ENCODE data around the gene KRT37.
A peak's percentile ranks its signal among the peaks of the same experiment; 100 is the strongest.
"Not testable (repeated sequence)": the region's sequence is repeated elsewhere in the genome, so short reads cannot be mapped to it uniquely, and the experiment has no call there.

Gene KRT37

DNA sequence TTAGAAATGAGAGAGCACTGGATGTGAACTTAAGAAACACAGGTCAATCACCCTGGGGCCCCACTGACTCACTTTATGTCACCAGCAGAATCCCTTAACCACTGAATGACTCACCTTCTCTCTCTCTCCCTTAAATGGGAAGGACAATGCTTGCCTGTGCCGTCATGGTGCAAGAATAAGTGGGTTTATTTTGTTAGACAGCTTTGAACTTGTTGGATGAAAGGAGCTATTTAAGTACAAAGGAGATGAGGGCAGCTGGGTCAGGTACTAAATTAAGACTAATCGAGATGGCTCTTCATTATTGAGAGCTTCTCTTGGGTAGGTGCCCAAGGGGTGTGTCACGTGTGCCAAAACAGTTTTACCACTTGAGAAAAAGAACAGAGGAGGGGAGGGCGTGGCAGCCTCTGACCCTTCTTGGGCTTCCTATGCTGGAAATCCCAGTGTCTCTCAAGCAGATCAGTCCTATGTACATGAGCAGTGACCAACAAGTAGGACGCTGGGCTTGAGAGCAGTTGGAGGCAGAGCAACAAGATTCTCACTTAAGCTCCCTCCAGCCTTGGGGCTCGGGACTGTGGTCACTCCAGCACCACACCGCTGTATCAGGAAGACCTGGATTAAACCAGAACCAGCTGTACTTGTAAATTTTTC lies 20.2 kb downstream of the KRT37 start:
- DNase-seq (ENCODE audit: low spot score), result peak; percentile 87

DNA sequence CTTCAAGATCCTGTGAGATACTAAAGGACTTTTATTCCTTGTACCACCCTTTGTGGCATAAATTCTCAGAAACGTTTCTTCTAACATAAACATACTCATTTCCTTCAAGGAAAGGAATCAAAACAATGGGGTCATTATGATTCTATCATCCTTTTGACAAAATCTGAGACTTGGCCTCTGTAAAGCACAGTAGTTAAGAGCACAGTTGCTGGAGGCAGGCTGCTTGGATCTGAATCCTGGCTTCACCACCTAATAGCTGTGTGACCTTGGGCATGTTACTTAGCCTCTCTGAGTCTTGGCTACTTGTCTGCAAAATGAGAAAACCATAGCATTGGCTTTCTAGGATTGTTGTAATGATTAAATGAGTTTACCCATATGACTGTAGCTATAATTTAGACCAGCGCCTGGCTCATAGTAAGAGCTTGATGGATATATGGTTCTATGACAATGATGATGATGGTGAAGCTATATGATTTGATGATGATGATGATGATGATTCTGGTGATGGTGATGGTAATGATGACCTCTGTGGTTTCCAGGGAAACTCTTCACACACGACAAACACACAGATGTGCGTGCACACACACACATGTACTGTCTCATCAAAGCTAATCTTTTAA lies 20.9 kb downstream of the KRT37 start:
- DNase-seq (ENCODE audit: low spot score), result no peak

DNA sequence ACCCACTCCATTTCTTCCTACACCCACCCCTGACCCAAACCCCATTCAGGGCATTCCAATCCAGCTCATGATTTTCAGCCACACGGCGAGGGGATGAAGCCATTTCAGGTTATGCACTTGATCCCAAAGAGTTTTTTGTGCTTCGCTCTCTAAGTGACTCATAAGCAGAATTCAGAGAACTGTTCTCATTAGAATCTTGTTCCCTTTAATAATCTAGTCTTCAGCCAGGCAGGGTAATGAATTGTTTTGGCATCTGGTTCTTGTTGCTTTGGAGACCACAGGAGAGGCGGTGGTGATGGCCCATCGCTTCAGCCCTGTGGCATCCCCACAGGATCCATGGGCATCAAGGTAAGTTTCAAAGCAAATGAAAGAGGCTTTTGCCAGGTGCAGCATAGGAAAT lies 22.2 kb downstream of the KRT37 start:
- DNase-seq (ENCODE audit: low spot score), result no peak

DNA sequence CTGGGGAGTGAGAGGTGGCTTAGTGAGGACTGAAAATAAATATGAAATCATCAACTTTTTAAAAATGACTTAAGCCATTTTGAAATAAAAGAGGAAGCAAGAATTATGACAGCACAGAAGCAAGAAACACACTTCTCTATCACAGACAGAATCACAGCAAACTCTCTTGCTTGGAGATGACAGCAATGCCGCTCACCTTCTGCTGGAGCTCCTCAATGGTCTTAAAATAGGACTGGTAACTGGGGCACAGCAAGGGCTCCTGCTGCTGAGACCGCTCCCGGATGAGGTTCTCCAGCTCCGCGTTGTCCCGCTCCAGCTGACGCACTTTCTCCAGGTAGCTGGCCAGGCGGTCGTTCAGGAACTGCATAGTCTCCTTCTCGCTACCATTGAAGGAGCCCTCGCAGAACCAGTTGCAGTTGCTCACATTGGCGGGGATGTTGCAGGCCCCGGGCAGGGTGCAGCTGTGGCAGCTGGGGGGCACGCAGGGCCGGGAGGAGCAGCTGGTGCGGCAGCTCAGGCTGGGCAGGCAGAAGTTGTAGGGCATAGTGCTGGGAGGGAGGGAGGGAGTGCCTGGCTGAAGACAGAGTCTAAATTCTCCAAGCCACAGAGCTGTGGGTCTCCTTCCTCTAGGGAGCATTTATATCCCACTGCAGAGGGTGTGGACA lies 27.3 kb downstream of the KRT37 start, which contains the start of gene KRT31:
TSS of gene KRT31 (minus strand) at position 613 of the 665 bp plus-strand sequence. CDS start at position 544, 69 bp downstream.
- DNase-seq (ENCODE audit: low spot score), result no peak

DNA sequence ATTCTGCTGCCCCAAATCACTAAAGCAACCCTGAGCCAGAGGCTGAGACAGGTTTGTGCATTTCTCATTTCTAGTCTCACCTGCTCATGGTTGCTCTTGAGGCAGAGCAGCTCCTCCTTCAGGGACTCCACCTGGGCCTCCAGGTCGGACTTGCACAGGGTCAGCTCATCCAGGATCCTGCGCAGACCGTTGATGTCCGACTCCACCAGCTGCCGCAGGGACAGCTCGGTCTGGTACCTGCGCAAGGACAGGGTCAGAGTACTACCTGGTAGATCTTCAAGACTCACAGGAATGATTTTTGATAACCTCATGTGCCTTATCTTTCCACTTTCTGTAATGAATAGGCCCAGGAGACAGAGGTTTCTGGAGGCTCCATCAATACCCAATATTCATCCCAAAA lies 28.0 kb downstream of the KRT37 start:
- DNase-seq (ENCODE audit: low spot score), result no peak

DNA sequence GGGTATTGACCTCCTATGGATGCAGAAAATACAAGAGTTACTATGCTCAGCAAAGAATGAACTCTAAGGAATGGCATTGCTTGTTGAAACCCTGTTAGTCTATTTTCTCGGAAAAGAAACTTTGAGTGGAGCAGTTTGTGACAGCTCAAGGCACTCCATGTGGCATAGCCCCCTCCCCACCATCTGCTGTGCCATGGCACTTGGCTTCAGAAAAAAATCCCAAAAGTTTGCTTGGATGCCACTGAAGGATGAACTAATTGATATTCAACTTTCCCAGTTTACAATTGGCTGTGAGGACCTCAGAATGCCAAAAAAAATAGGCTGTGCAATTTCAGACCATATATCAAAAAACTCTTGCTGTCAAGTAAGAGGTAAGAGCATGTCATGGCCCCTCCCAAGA lies 28.8 kb downstream of the KRT37 start:
- no peak for DNase-seq (ENCODE audit: low spot score)

DNA sequence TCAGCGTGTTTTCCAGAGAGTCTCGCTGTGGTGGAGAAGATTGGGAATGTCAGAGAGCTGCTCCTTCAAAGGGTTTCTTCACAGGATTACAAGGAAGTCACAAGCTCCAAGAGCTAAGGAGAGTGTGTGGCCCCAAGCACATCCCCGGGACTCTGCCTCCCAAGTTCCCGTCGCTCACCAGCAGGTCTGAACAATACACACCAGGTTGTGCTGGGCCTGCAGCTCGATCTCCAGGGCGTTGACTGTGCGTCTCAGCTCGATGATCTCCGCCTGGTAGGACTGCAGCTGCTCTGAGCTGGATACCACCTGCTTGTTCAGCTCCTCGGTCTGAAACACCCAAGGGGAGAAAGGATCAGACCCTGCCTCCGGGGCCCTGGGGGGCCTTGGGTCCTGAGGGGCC lies 29.3 kb downstream of the KRT37 start:
- DNase-seq (ENCODE audit: low spot score), result not testable (repeated sequence)

DNA sequence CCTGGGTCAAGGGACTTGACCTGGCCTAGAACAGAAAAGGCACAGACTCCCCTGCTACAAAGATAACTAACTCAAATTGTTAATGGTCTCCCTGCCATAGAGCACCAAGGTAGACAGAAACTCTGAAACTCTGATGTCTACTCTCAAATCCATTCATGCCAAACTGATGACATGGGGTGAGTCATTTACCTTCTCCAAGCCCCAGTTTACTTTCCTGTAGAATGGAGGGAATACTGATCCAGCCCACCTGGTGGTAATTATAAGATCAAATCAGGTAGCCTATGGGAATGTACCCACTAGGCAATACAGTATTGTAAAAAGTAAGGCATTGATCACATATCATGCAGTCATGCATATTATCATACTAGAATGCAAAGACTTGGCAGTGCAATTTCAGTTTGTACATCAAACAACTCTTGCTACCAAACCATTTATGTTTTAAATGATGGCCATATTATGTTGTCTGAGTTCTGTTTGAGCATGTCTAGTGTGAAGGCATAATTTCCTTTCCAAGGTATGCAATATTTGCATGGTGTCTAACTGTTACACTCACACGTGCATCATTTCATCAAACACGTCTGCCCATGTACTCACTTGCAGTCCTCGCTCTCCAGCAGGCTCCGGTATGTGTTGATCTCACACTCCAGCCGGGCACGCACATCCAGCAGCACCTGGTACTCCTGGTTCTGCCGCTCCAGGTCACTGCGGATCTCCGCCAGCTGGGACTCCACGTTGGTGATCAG lies 30.0 kb downstream of the KRT37 start:
- no peak for DNase-seq (ENCODE audit: low spot score)

DNA sequence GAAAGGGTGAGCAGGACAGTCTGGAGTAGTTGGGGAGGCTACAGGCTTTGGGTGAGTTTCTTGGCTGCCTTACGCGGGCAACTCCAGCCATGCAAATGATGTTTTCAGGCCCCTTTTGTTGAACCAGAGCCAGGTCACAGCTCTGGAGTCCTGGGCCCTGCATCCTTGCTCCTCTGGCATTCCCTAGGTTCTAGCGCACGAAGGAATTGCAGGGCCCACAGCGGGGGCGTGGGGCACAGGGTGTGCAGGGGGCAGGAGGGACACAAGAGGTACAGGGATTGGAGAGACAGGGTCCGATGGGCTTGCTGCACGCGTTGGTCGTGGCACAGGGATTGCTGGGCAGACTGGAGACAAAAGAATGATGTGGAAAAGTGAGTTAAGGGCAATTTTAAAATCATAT lies 30.6 kb downstream of the KRT37 start:
- DNase-seq (ENCODE audit: low spot score), result no peak

DNA sequence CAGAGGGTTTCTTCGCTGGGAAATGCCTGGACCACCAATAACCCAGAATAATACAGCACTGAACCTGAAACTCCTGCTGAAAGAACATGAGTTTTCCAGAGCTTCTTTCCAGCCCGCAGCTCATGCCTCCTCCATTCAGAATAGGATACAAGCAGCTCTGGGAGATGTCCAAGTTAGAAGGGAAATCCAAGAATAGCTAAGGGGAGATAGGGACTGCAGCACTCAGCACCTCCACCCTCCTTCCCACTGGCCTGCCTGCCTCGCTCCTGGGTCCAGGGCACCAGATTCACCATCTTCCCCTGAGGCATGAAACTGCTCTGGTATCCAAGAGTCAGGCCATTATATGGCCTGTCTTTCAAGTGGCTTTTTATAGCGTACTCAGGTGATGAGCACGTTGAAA lies 31.1 kb downstream of the KRT37 start:
- no peak for DNase-seq (ENCODE audit: low spot score)

DNA sequence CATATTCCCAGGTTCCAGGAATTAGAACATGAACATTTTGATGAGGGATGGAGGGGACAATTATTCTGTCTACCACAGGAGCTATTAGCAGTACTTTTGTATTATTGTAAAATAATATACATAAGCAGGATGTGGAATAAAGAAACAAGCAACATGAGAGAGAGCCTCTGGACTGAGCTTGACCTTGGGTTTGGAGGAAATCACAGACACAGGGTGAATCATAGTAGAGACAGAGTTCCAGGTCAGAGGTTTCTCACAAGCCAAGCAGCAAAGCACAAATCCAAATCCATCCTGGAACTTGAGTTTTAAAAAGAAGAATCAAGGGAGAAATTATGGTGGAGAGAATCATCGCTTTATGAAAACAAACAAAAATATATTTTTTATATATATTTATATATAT lies 32.1 kb downstream of the KRT37 start:
- peak; percentile 49 for DNase-seq (ENCODE audit: low spot score)

DNA sequence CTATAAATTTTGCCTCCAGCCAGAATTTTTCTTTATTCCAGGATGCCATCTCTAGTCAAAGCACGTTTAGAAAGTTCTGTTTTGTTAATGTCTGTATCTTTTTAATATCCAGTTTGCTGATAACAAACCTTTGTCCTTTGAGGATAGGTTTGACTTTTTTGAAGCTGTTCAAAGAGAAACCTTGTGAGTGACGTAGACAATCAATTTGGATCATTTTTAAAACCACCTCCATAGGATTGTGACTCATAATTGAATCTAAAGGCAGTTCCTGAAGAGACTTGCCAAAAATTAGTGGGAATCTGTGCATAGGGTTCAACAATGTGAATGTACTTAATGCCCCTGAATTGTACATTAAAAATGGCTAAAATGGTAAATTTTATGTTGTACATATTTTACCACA lies 32.9 kb downstream of the KRT37 start:
- no peak for DNase-seq (ENCODE audit: low spot score)

DNA sequence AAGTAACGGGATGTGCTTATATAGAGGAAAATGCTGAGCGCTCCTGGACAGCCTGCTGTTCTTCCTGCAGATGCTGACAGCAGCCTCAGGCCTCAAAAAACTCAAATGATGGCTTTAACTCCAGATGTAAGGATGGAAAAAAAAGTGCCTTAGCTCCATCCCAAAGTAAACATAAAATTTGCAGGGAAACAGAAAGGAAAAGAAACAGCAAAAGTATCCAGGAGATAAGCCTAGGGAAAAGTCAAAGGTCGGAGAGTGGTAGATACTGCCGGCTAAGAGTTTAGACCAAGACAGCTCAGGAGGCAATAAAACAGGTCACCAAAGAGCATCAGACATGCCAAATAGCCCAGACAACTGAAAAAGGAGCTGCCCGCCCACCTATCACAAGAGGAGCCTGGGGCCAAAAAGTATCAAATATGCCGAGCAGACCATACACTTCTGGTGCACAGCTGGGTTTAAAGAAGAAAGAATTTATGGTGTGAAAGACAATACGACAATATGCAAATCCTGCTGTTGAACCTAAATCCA lies 33.9 kb downstream of the KRT37 start:
- no peak for DNase-seq (ENCODE audit: low spot score)

DNA sequence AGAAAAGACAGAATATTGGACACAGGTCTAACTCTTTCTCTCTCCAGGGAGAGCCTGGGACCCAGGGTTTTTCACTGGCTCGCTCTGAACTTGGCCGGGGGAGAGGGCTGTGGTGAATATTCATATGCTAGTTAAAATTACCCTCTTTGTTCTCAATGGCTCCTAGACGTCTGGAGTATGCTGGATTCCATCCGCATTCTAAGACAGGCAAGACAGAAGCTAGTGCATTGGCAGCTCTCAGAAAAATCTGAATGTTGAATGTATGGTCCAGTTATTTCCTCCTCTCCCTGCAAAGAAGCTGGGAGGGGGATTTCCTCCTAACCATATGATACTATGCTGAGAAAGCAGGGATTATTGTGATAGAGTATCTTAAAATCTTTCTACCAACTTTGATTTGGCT lies 36.7 kb downstream of the KRT37 start:
- no peak for DNase-seq (ENCODE audit: low spot score)

DNA sequence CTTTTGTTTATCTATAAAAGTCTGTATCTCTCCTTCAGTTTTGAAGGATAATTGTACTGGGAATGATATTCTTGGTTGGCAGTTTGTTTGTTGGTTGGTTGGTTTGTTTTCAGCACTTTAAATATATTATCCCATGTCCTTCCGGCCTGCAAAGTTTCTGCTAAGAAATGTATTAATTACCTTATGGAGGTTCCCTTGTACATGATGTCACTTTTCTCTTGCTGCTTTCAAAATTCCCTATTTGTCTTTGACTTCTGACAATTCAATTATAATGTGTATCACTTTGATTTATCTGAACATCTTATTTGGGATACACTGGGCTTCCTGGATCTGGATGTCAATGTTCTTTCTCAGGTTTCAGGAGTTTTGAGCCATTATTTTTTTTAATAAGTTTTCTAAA lies 38.2 kb downstream of the KRT37 start:
- DNase-seq (ENCODE audit: low spot score), result no peak

DNA sequence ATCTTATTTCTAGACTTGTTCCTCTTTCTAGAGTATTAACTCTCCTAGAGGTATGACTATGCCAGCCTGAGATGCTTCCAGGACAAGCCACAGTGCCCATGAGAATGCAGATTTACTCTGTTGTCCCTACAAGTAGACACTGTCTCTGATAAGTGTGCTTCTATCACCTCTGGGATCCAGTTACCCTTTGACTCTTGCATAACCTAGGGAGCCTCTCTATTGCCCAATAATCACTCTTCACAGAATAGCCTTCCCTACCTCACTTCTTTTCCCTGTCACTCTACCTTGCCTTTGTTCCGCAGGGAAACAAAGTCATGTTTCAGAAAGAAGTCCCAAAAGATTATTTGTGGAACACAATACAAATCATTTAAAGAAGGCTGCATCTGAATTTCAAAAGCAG lies 40.7 kb downstream of the KRT37 start:
- no peak for DNase-seq (ENCODE audit: low spot score)

DNA sequence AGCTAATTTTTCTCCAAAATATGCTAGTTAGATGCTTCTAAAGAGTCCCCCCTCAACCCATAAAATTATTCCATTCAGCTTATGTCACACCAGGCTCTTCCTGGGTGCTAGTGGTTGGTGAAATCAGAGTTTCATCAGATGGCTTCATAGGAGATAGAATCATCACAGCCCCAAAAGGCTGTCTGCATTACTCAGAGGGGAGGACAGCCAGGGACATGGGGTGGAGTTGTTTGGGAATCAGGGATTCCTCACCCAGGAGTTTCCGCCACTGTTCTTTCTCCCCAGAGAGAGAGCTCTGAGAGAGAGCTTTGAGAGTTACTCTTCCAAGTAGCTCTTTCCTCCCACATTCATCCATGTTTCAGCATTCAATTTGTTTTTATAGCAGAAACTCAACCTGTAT lies 42.0 kb downstream of the KRT37 start:
- DNase-seq (ENCODE audit: low spot score), result peak; percentile 81

DNA sequence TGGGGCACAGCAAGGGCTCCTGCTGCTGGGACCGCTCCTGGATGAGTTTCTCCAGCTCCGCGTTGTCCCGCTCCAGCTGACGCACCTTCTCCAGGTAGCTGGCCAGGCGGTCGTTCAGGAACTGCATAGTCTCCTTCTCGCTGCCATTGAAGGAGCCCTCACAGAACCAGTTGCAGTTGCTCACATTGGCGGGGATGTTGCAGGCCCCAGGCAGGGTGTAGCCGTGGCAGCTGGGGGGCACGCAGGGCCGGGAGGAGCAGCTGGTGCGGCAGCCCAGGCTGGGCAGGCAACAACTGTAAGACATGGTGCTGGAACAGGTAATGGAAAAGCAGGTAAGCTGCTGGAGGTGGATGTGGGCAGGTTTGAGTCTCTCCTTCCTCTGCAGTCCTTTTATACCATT lies 42.4 kb downstream of the KRT37 start, which contains the start of gene KRT34:
TSS of gene KRT34 (minus strand) at position 364 of the 400 bp plus-strand sequence. CDS start at position 304, 60 bp downstream.
- DNase-seq (ENCODE audit: low spot score), result not testable (repeated sequence)

DNA sequence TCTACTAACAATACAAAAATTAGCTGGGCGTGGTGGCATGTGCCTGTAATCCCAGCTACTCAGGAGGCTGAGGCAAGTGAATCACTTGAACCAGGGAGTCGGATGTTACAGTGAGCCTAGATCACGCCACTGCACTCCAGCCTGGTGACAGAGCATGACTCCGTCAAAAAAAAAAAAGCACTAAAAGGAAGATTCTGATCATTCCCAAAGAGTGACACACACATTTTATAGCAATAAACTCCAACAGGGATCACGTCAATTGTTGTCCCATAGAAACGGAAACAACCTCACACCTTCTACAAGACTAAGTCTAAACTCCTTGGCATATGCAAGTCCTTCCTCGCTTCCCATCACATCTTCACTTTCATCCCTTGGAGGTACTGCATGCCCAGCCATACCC lies 44.3 kb downstream of the KRT37 start:
- peak; percentile 73 for DNase-seq (ENCODE audit: low spot score)

DNA sequence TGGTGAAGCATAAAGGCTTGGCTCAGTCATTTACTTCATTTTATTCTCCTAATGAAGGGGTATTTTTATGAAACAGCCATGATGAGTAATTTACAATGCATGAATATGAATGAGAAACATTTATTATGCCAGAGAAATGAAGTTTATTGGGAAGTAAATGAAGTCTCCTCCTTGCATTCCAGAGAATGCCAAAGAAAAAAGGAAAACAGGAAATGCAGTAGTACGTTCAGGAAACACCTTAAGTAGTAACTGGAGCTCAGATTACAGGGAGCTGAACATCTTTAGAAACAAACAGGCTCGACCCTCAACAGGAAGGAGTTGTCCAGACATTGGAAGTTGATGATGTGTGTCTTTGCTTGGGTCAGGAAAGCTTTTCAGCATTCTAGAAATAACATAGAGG lies 46.8 kb downstream of the KRT37 start:
- no peak for DNase-seq (ENCODE audit: low spot score)

All from hepatic stellate cell (primary cell).